HCT116 (cell line): Measurements from ENCODE around the gene HMCN2. TPM values are rescaled to one million over a fixed set of nuclear protein-coding genes. Genes with fewer than 3 reads are reported as not detected.

Experiments used
- ATAC-seq: fragments of 200-7000 bp; cut with Tn5 transposase; 2 replicates; pipeline ENCODE4 v1.9.1; 2020; ENCODE audit warnings: mild to moderate bottlenecking, moderate library complexity
- BruUV-seq: library from RNA; stranded (reverse); fragments of 400-500 nt; replicated peaks from 2 replicates; lab custom pipeline; 2021; lab: Mats Ljungman, UMichigan
- CTCF ChIA-PET: fragments of 300-600 bp; sonication (Branson Sonifier 250); formaldehyde crosslinking; loops from one replicate; lab custom pipeline; 2021; ENCODE audit warnings: antibody characterized with exemption; lab: Charles Lee
- POLR2A ChIA-PET: fragments of 300-600, 350-600 bp; sonication (Branson Sonifier 250); formaldehyde crosslinking; loops from one replicate; lab custom pipeline; 2021; ENCODE audit warnings: antibody characterized with exemption; lab: Charles Lee
- RAD21 ChIA-PET, 2 experiments: fragments of 300-600 bp; sonication (Branson Sonifier 250); formaldehyde crosslinking; loops; one replicate each; lab custom pipeline; 2023; ENCODE audit warnings: low total read pairs in 2 of 2; ENCODE audit not compliant: uncharacterized antibody in 2 of 2, unreplicated experiment in 2 of 2, low non-redundant PET in 1 of 2; lab: Charles Lee
- DNase-seq: peaks from one replicate; pipeline ENCODE4 v3.0.0-alpha.2; 2010; ENCODE audit warnings: low read depth, low spot score
- H2AFZ ChIP-seq: fragments of 200-600 bp; shearing (Covaris generic), sonication (generic); 2 replicates; pipeline ENCODE4 v1.6.1; 2017; ENCODE audit warnings: low read depth, mixed run types, mixed read lengths, antibody characterized with exemption, low read length; ENCODE audit not compliant: poor library complexity, severe bottlenecking
- H3K27ac ChIP-seq: 2 replicates; pipeline ENCODE4 v1.5.1; 2012; ENCODE audit warnings: low read depth, low read length
- H3K27me3 ChIP-seq: fragments of 200-600 bp; sonication (generic); 2 replicates; pipeline ENCODE4 v1.6.1; 2016; ENCODE audit warnings: mixed run types, low read length, mixed read lengths; ENCODE audit not compliant: insufficient read depth
- H3K36me3 ChIP-seq, 2 experiments: fragments of 200-500 bp in 1 of 2; fragments of 200-600 bp in 1 of 2; sonication (Bioruptor generic) in 1 of 2; sonication (generic) in 1 of 2; 2 replicates each; pipeline versions ENCODE4 v1.5.1 to v1.6.1; 2014 to 2016; ENCODE audit warnings: low read length in 2 of 2, inconsistent platforms in 1 of 2, mixed read lengths in 1 of 2, mixed run types in 1 of 2; ENCODE audit not compliant: insufficient read depth in 2 of 2, control insufficient read depth in 1 of 2
- H3K4me1 ChIP-seq, 2 experiments: fragments of 200-600 bp in 1 of 2; sonication (generic) in 1 of 2; 2 replicates each; pipeline versions ENCODE4 v1.5.1 to v1.6.1; 2012 to 2017; ENCODE audit warnings: low read length in 2 of 2, inconsistent platforms in 1 of 2, mild to moderate bottlenecking in 1 of 2, mixed read lengths in 1 of 2, mixed run types in 1 of 2, moderate library complexity in 1 of 2; ENCODE audit not compliant: insufficient read depth in 2 of 2, control insufficient read depth in 1 of 2
- H3K4me2 ChIP-seq: fragments of 200-600 bp; sonication (generic); 2 replicates; pipeline ENCODE4 v1.6.1; 2017; ENCODE audit warnings: mixed run types, low read length, mixed read lengths
- H3K4me3 ChIP-seq, 2 experiments: fragments of 200-600 bp in 1 of 2; sonication (generic) in 1 of 2; replicated peaks in 1 of 2; 2 replicates each; pipeline ENCODE4 v1.5.1; 2011 to 2016; ENCODE audit warnings: low read length in 2 of 2, control low read depth in 1 of 2, low read depth in 1 of 2, mild to moderate bottlenecking in 1 of 2, mixed read lengths in 1 of 2, mixed run types in 1 of 2
- H3K79me2 ChIP-seq: fragments of 200-600 bp; sonication (generic); 2 replicates; pipeline ENCODE4 v1.6.1; 2017; ENCODE audit warnings: mild to moderate bottlenecking, mixed run types, low read length, moderate library complexity, mixed read lengths; ENCODE audit not compliant: insufficient read depth
- H3K9ac ChIP-seq: fragments of 200-600 bp; sonication (generic); 2 replicates; pipeline ENCODE4 v1.6.1; 2016; ENCODE audit warnings: low read length, mixed read lengths
- H3K9me2 ChIP-seq: fragments of 200-600 bp; sonication (generic), shearing (Covaris generic); 2 replicates; pipeline ENCODE4 v1.6.1; 2017; ENCODE audit warnings: mixed run types, mild to moderate bottlenecking, moderate library complexity; ENCODE audit not compliant: insufficient read depth
- H3K9me3 ChIP-seq, 2 experiments: fragments of 200-500 bp in 1 of 2; fragments of 200-600 bp in 1 of 2; sonication (Bioruptor generic) in 1 of 2; sonication (generic) in 1 of 2; 2 replicates each; pipeline ENCODE4 v1.6.1; 2014 to 2017; ENCODE audit warnings: low read length in 2 of 2, mixed read lengths in 2 of 2, inconsistent platforms in 1 of 2, low read depth in 1 of 2, mild to moderate bottlenecking in 1 of 2, mixed run types in 1 of 2, moderate library complexity in 1 of 2; ENCODE audit not compliant: control insufficient read depth in 1 of 2, insufficient read depth in 1 of 2
- H4K20me1 ChIP-seq: fragments of 200-600 bp; sonication (generic), shearing (Covaris generic); 2 replicates; pipeline ENCODE4 v1.6.1; 2017; ENCODE audit warnings: mixed run types, mild to moderate bottlenecking, moderate library complexity; ENCODE audit not compliant: insufficient read depth
- CEBPB ChIP-seq: IDR thresholded peaks from 2 replicates; pipeline ENCODE4 v1.6.1; 2012; ENCODE audit warnings: low read depth
- ELF1 ChIP-seq: IDR thresholded peaks from 2 replicates; pipeline ENCODE4 v1.6.1; 2012; ENCODE audit warnings: low read depth, borderline replicate concordance
- EZH2 ChIP-seq: fragments of 200-600 bp; sonication (generic); IDR thresholded peaks from 2 replicates; pipeline ENCODE4 v1.6.1; 2017; ENCODE audit warnings: antibody characterized with exemption, mixed run types
- FOSL1 ChIP-seq: IDR thresholded peaks from 2 replicates; pipeline ENCODE4 v1.6.1; 2012; ENCODE audit warnings: low read depth
- JUND ChIP-seq: IDR thresholded peaks from 2 replicates; pipeline ENCODE4 v1.6.1; 2012
- POLR2A ChIP-seq: IDR thresholded peaks from 2 replicates; pipeline ENCODE4 v1.7.0; 2011; ENCODE audit warnings: borderline replicate concordance; ENCODE audit not compliant: insufficient read depth, insufficient read length; ENCODE audit errors: extremely low read depth
- POLR2AphosphoS5 ChIP-seq: IDR thresholded peaks from 2 replicates; pipeline ENCODE4 v1.6.1; 2011; ENCODE audit warnings: mild to moderate bottlenecking, low read depth, low read length, moderate library complexity
- RAD21 ChIP-seq: IDR thresholded peaks from 2 replicates; pipeline ENCODE4 v1.6.1; 2012; ENCODE audit warnings: low read depth, mild to moderate bottlenecking
- SIN3A ChIP-seq: IDR thresholded peaks from 2 replicates; pipeline ENCODE4 v1.6.1; 2012; ENCODE audit warnings: low read depth
- SP1 ChIP-seq: IDR thresholded peaks from 2 replicates; pipeline ENCODE4 v1.6.1; 2012; ENCODE audit warnings: low read depth
- SRF ChIP-seq: IDR thresholded peaks from 2 replicates; pipeline ENCODE4 v1.6.1; 2012; ENCODE audit warnings: low read depth
- TCF7L2 ChIP-seq: IDR thresholded peaks from 2 replicates; pipeline ENCODE4 v1.7.0; 2011; ENCODE audit warnings: borderline replicate concordance, inconsistent platforms; ENCODE audit not compliant: insufficient read depth, insufficient read length; ENCODE audit errors: extremely low read depth
- ZFX ChIP-seq: fragments of 450-650 bp; IDR thresholded peaks from 2 replicates; pipeline ENCODE4 v1.6.1; 2017
- ZNF274 ChIP-seq: fragments of 200-500 bp; sonication (Bioruptor generic); IDR thresholded peaks from 2 replicates; pipeline ENCODE4 v1.6.1; 2014; ENCODE audit warnings: mild to moderate bottlenecking, low read depth, low read length, inconsistent platforms
- intact Hi-C: fragments of 100-400 bp; cut with micrococcal nuclease; formaldehyde crosslinking; loops from 2 replicates; pipeline ENCODE4 v1.10.0; 2022
- total RNA-seq: library from RNA; stranded (reverse); gene quantifications from one replicate; pipeline ENCODE4 v1.2.1, GENCODE V29; 2021; ENCODE audit not compliant: unreplicated experiment
- TF ChIP-seq, protein P1 (sequence below): IDR thresholded peaks from 2 replicates; pipeline ENCODE4 v1.6.1; 2012
- TF ChIP-seq, protein P2 (sequence below), 3 experiments: fragments of 200-600 bp in 1 of 3; sonication (generic) in 1 of 3; IDR thresholded peaks in 2 of 3; conservative IDR thresholded peaks in 1 of 3; 2 replicates each; pipeline ENCODE4 v1.5.1; 2012 to 2017; ENCODE audit warnings: low read depth in 2 of 3, low read length in 2 of 3, antibody characterized with exemption in 1 of 3, borderline replicate concordance in 1 of 3, control low read depth in 1 of 3, mild to moderate bottlenecking in 1 of 3, mixed read lengths in 1 of 3, mixed run types in 1 of 3, moderate library complexity in 1 of 3; ENCODE audit not compliant: insufficient read depth in 1 of 3
- TF ChIP-seq, protein P3 (sequence below): IDR thresholded peaks from 2 replicates; pipeline ENCODE4 v1.6.1; 2011; ENCODE audit warnings: mild to moderate bottlenecking, low read length, moderate library complexity; ENCODE audit not compliant: insufficient replicate concordance; ENCODE audit errors: extremely low read depth
- TF ChIP-seq, protein P4 (sequence below): IDR thresholded peaks from 2 replicates; pipeline ENCODE4 v1.6.1; 2012; ENCODE audit warnings: low read depth
- TF ChIP-seq, protein P5 (sequence below): IDR thresholded peaks from 2 replicates; pipeline ENCODE4 v1.6.1; 2012

Gene HMCN2
- total RNA-seq, 1 experiment from 2014 or later = 0.22 TPM

DNA sequence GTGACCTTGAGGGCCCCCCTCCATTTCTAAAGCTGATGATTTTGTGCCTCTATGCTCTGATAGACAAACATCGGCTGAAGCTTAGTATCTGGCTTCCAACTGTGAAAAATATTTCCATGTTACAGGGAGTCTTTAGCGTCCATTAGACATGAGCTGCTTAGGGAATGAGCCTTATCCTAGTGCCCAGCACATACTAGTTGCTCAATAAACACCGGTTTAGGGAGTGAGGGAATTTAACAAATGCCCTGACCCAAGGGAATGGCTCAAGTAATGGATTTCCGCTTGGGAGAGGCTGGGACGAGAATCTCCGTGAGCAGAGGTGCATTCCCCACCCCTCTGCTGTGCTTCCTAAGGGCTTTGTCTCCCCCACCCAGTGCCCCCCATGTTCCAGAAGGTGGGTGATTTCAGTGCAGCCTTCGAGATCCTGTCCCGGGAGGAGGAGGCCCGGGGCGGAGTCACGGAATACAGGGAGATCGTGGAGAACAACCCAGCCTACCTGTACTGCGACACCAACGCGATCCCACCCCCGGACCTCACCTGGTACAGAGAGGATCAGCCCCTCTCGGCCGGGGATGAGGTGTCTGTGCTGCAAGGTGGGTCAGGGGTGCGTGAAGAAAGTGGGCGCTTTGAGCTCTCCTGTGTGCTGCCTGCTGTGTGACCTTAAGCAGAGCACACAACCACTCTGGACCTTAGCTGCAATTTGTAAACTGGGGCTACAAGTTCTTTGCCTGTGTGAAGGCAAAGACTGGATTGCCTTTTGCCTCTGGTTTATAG lies 113.5 kb downstream of the HMCN2 start:
- no peaks in the 10 kb centered on the region for H3K9me3 ChIP-seq
- no peak for DNase-seq
- RAD21 ChIA-PET = no interaction called here
- H3K4me3 ChIP-seq = no peak overlapping the region
- POLR2A ChIA-PET = no interaction called here
- no peaks in the 10 kb centered on the region for H3K36me3 ChIP-seq
- no peak overlapping the region for H3K4me2 ChIP-seq
- intact Hi-C loops = no loop called here
- H4K20me1 ChIP-seq = no peaks in the 10 kb centered on the region
- H3K79me2 ChIP-seq = no peaks in the 10 kb centered on the region
- H2AFZ ChIP-seq = no peak overlapping the region
- H3K27me3 ChIP-seq = no peaks in the 10 kb centered on the region
- CTCF ChIA-PET = no interaction called here
- H3K9me2 ChIP-seq = no peaks in the 10 kb centered on the region
- no peak overlapping the region for H3K27ac ChIP-seq
- ATAC-seq = no peak
- no peak overlapping the region for H3K9ac ChIP-seq
- TF ChIP-seq CEBPB = no peak
- TF ChIP-seq, protein P1, sequence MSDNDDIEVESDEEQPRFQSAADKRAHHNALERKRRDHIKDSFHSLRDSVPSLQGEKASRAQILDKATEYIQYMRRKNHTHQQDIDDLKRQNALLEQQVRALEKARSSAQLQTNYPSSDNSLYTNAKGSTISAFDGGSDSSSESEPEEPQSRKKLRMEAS = no peak
- no peak for TF ChIP-seq RAD21
- TF ChIP-seq FOSL1 = no peak
- TF ChIP-seq, protein P2, sequence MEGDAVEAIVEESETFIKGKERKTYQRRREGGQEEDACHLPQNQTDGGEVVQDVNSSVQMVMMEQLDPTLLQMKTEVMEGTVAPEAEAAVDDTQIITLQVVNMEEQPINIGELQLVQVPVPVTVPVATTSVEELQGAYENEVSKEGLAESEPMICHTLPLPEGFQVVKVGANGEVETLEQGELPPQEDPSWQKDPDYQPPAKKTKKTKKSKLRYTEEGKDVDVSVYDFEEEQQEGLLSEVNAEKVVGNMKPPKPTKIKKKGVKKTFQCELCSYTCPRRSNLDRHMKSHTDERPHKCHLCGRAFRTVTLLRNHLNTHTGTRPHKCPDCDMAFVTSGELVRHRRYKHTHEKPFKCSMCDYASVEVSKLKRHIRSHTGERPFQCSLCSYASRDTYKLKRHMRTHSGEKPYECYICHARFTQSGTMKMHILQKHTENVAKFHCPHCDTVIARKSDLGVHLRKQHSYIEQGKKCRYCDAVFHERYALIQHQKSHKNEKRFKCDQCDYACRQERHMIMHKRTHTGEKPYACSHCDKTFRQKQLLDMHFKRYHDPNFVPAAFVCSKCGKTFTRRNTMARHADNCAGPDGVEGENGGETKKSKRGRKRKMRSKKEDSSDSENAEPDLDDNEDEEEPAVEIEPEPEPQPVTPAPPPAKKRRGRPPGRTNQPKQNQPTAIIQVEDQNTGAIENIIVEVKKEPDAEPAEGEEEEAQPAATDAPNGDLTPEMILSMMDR (IDR thresholded peaks at IDR 0.05 in 2 of 3, conservative IDR thresholded peaks at IDR 0.05 in 1 of 3; ENCODE audit: borderline replicate concordance in 1 of 3, insufficient read depth in 1 of 3, low read depth in 2 of 3, low read length in 2 of 3) = no peak
- no peak for TF ChIP-seq ELF1
- no peak for TF ChIP-seq SRF
- no peak for TF ChIP-seq ZFX
- TF ChIP-seq, protein P3, sequence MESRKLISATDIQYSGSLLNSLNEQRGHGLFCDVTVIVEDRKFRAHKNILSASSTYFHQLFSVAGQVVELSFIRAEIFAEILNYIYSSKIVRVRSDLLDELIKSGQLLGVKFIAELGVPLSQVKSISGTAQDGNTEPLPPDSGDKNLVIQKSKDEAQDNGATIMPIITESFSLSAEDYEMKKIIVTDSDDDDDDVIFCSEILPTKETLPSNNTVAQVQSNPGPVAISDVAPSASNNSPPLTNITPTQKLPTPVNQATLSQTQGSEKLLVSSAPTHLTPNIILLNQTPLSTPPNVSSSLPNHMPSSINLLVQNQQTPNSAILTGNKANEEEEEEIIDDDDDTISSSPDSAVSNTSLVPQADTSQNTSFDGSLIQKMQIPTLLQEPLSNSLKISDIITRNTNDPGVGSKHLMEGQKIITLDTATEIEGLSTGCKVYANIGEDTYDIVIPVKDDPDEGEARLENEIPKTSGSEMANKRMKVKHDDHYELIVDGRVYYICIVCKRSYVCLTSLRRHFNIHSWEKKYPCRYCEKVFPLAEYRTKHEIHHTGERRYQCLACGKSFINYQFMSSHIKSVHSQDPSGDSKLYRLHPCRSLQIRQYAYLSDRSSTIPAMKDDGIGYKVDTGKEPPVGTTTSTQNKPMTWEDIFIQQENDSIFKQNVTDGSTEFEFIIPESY = no peak
- no peak for TF ChIP-seq POLR2A
- TF ChIP-seq EZH2 = no peak
- TF ChIP-seq TCF7L2 = no peak
- TF ChIP-seq JUND = no peak
- no peak for TF ChIP-seq ZNF274
- TF ChIP-seq, protein P4, sequence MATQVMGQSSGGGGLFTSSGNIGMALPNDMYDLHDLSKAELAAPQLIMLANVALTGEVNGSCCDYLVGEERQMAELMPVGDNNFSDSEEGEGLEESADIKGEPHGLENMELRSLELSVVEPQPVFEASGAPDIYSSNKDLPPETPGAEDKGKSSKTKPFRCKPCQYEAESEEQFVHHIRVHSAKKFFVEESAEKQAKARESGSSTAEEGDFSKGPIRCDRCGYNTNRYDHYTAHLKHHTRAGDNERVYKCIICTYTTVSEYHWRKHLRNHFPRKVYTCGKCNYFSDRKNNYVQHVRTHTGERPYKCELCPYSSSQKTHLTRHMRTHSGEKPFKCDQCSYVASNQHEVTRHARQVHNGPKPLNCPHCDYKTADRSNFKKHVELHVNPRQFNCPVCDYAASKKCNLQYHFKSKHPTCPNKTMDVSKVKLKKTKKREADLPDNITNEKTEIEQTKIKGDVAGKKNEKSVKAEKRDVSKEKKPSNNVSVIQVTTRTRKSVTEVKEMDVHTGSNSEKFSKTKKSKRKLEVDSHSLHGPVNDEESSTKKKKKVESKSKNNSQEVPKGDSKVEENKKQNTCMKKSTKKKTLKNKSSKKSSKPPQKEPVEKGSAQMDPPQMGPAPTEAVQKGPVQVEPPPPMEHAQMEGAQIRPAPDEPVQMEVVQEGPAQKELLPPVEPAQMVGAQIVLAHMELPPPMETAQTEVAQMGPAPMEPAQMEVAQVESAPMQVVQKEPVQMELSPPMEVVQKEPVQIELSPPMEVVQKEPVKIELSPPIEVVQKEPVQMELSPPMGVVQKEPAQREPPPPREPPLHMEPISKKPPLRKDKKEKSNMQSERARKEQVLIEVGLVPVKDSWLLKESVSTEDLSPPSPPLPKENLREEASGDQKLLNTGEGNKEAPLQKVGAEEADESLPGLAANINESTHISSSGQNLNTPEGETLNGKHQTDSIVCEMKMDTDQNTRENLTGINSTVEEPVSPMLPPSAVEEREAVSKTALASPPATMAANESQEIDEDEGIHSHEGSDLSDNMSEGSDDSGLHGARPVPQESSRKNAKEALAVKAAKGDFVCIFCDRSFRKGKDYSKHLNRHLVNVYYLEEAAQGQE = no peak
- TF ChIP-seq, protein P5, sequence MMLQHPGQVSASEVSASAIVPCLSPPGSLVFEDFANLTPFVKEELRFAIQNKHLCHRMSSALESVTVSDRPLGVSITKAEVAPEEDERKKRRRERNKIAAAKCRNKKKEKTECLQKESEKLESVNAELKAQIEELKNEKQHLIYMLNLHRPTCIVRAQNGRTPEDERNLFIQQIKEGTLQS = no peak
- TF ChIP-seq SIN3A = no peak
- TF ChIP-seq POLR2AphosphoS5 = no peak
- no peak for TF ChIP-seq SP1
- TF ChIP-seq, all 23 proteins: peak for 0
- no peaks in the 10 kb centered on the region for H3K4me1 ChIP-seq
- BruUV-seq = no TSS peak
